Measurements from ENCODE around the gene LDLRAD4. TPM values are rescaled to one million over a fixed set of nuclear protein-coding genes. Genes with fewer than 3 reads are reported as not detected.

LDLRAD4 gene
- total RNA-seq, 2 donors from 2014 or later, result 112 to 120 TPM

GRCh38 chr18:13583576-13584550 is 365.3 kb downstream of the LDLRAD4 start:
- Mint-ChIP-seq H3K36me3 (ENCODE audit: low read depth) (peaks cover 4% of the 10 kb centered on the region), H3K4me3 (no peak overlapping the region), H3K4me1 (peaks cover 34% of the 10 kb centered on the region), H3K27ac (peak overlapping the region; percentile 89), H3K27me3 (no peaks in the 10 kb centered on the region)
- DNase-seq (no peak), ATAC-seq (no peak)
- H3K9me3 ChIP-seq (ENCODE audit: control insufficient read depth, low read length, poor library complexity, severe bottlenecking), result no peaks in the 10 kb centered on the region

- Mint-ChIP-seq H3K27me3 (no peaks in the 10 kb centered on the region), H3K4me1 (peaks cover 36% of the 10 kb centered on the region), H3K4me3 (no peak overlapping the region), H3K36me3 (ENCODE audit: low read depth) (peaks cover 4% of the 10 kb centered on the region), H3K27ac (peak overlapping the region; percentile 89)
- no peaks in the 10 kb centered on the region for H3K9me3 ChIP-seq (ENCODE audit: control insufficient read depth, low read length, poor library complexity, severe bottlenecking)
- no peak for ATAC-seq
- DNase-seq, result no peak
These were observed 366.3 kb downstream of the LDLRAD4 start for GRCh38 chr18:13584825-13585224.

GRCh38 chr18:13585379-13586153 is 367.0 kb downstream of the LDLRAD4 start:
- H3K4me1 Mint-ChIP-seq, result peaks cover 39% of the 10 kb centered on the region
- no peaks in the 10 kb centered on the region for H3K27me3 Mint-ChIP-seq
- no peaks in the 10 kb centered on the region for H3K9me3 ChIP-seq (ENCODE audit: control insufficient read depth, low read length, poor library complexity, severe bottlenecking)
- peaks cover 4% of the 10 kb centered on the region for H3K36me3 Mint-ChIP-seq (ENCODE audit: low read depth)
- H3K4me3 Mint-ChIP-seq, result no peak overlapping the region
- ATAC-seq, result peak; percentile 21
- no peak overlapping the region for H3K27ac Mint-ChIP-seq
- no peak for DNase-seq

- Mint-ChIP-seq H3K36me3 (ENCODE audit: low read depth) (peaks cover 4% of the 10 kb centered on the region), H3K4me1 (peaks cover 40% of the 10 kb centered on the region), H3K27ac (peak overlapping the region; percentile 57), H3K4me3 (no peak overlapping the region), H3K27me3 (no peaks in the 10 kb centered on the region)
- ATAC-seq, result no peak
- no peaks in the 10 kb centered on the region for H3K9me3 ChIP-seq (ENCODE audit: control insufficient read depth, low read length, poor library complexity, severe bottlenecking)
- no peak for DNase-seq
These were observed 368.4 kb downstream of the LDLRAD4 start for GRCh38 chr18:13587001-13587400.

- peak overlapping the region; percentile 57 for H3K27ac Mint-ChIP-seq
- no peaks in the 10 kb centered on the region for H3K27me3 Mint-ChIP-seq
- no peak overlapping the region for H3K4me3 Mint-ChIP-seq
- H3K9me3 ChIP-seq (ENCODE audit: control insufficient read depth, low read length, poor library complexity, severe bottlenecking), result no peaks in the 10 kb centered on the region
- DNase-seq, result no peak
- ATAC-seq, result no peak
- H3K4me1 Mint-ChIP-seq, result peaks cover 41% of the 10 kb centered on the region
- peaks cover 4% of the 10 kb centered on the region for H3K36me3 Mint-ChIP-seq (ENCODE audit: low read depth)
These were observed 368.9 kb downstream of the LDLRAD4 start for GRCh38 chr18:13587477-13587876.

GRCh38 chr18:13587937-13588336 is 369.4 kb downstream of the LDLRAD4 start:
- ATAC-seq (no peak), DNase-seq (no peak)
- no peaks in the 10 kb centered on the region for H3K9me3 ChIP-seq (ENCODE audit: control insufficient read depth, low read length, poor library complexity, severe bottlenecking)
- no peaks in the 10 kb centered on the region for H3K27me3 Mint-ChIP-seq
- H3K36me3 Mint-ChIP-seq (ENCODE audit: low read depth), result peaks cover 4% of the 10 kb centered on the region
- H3K27ac Mint-ChIP-seq, result no peak overlapping the region
- no peak overlapping the region for H3K4me3 Mint-ChIP-seq
- peaks cover 41% of the 10 kb centered on the region for H3K4me1 Mint-ChIP-seq

GRCh38 chr18:13589316-13589715 is 370.8 kb downstream of the LDLRAD4 start:
- Mint-ChIP-seq H3K27ac (peak overlapping the region; percentile 66), H3K4me3 (no peak overlapping the region), H3K4me1 (peaks cover 35% of the 10 kb centered on the region), H3K27me3 (no peaks in the 10 kb centered on the region), H3K36me3 (ENCODE audit: low read depth) (peaks cover 7% of the 10 kb centered on the region)
- DNase-seq, result no peak
- no peak for ATAC-seq
- no peaks in the 10 kb centered on the region for H3K9me3 ChIP-seq (ENCODE audit: control insufficient read depth, low read length, poor library complexity, severe bottlenecking)

GRCh38 chr18:13589943-13590342 is 371.4 kb downstream of the LDLRAD4 start:
- ATAC-seq, result no peak
- H3K27ac Mint-ChIP-seq, result no peak overlapping the region

GRCh38 chr18:13592246-13592645 is 373.7 kb downstream of the LDLRAD4 start:
- peaks cover 13% of the 10 kb centered on the region for H3K9me3 ChIP-seq (ENCODE audit: control insufficient read depth, low read length, poor library complexity, severe bottlenecking)
- Mint-ChIP-seq H3K27me3 (no peaks in the 10 kb centered on the region), H3K36me3 (ENCODE audit: low read depth) (peaks cover 6% of the 10 kb centered on the region), H3K4me3 (no peak overlapping the region), H3K27ac (no peak overlapping the region), H3K4me1 (peaks cover 24% of the 10 kb centered on the region)
- ATAC-seq (no peak), DNase-seq (no peak)

More at GRCh38 chr18:13589943-13590342, 371.4 kb downstream of the LDLRAD4 start:
- H3K9me3 ChIP-seq (ENCODE audit: control insufficient read depth, low read length, poor library complexity, severe bottlenecking), result no peaks in the 10 kb centered on the region
- H3K27me3 Mint-ChIP-seq, result no peaks in the 10 kb centered on the region
- peaks cover 33% of the 10 kb centered on the region for H3K4me1 Mint-ChIP-seq
- no peak overlapping the region for H3K4me3 Mint-ChIP-seq
- no peak for DNase-seq
- H3K36me3 Mint-ChIP-seq (ENCODE audit: low read depth), result peaks cover 6% of the 10 kb centered on the region

GRCh38 chr18:13594551-13594950 is 376.0 kb downstream of the LDLRAD4 start:
- ATAC-seq (no peak), DNase-seq (no peak)
- Mint-ChIP-seq H3K27me3 (no peaks in the 10 kb centered on the region), H3K36me3 (ENCODE audit: low read depth) (peaks cover 9% of the 10 kb centered on the region), H3K27ac (no peak overlapping the region), H3K4me1 (peaks cover 15% of the 10 kb centered on the region), H3K4me3 (no peak overlapping the region)
- peaks cover 18% of the 10 kb centered on the region for H3K9me3 ChIP-seq (ENCODE audit: control insufficient read depth, low read length, poor library complexity, severe bottlenecking)

- DNase-seq, result no peak
- Mint-ChIP-seq H3K27me3 (no peaks in the 10 kb centered on the region), H3K36me3 (ENCODE audit: low read depth) (peaks cover 9% of the 10 kb centered on the region), H3K27ac (no peak overlapping the region), H3K4me3 (no peak overlapping the region), H3K4me1 (peaks cover 2% of the 10 kb centered on the region)
- ATAC-seq, result no peak
- H3K9me3 ChIP-seq (ENCODE audit: control insufficient read depth, low read length, poor library complexity, severe bottlenecking), result peaks cover 18% of the 10 kb centered on the region
These were observed 378.5 kb downstream of the LDLRAD4 start for GRCh38 chr18:13597068-13597467.

GRCh38 chr18:13598591-13598990 is 380.0 kb downstream of the LDLRAD4 start:
- ATAC-seq (no peak), DNase-seq (no peak)
- H3K9me3 ChIP-seq (ENCODE audit: control insufficient read depth, low read length, poor library complexity, severe bottlenecking), result peaks cover 18% of the 10 kb centered on the region
- Mint-ChIP-seq H3K36me3 (ENCODE audit: low read depth) (peaks cover 7% of the 10 kb centered on the region), H3K27me3 (no peaks in the 10 kb centered on the region), H3K4me1 (no peaks in the 10 kb centered on the region), H3K4me3 (no peak overlapping the region), H3K27ac (no peak overlapping the region)

GRCh38 chr18:13599031-13599430 is 380.5 kb downstream of the LDLRAD4 start:
- DNase-seq (no peak), ATAC-seq (no peak)
- Mint-ChIP-seq H3K4me3 (no peak overlapping the region), H3K27me3 (no peaks in the 10 kb centered on the region), H3K36me3 (ENCODE audit: low read depth) (peaks cover 3% of the 10 kb centered on the region), H3K27ac (no peak overlapping the region), H3K4me1 (peaks cover 1% of the 10 kb centered on the region)
- H3K9me3 ChIP-seq (ENCODE audit: control insufficient read depth, low read length, poor library complexity, severe bottlenecking), result peaks cover 18% of the 10 kb centered on the region
